Lower leg skin (tissue), 4 donors: ENCODE measurements around the gene FBXL14. TPM values are rescaled to one million over a fixed set of nuclear protein-coding genes. Genes with fewer than 3 reads are reported as not detected.

ENCODE experiments used
- DNase-seq, 2 donors: peaks; one replicate each; pipeline ENCODE4 v3.0.0-alpha.2; 2019; ENCODE audit warnings: low spot score in 2 of 2
- H3K4me3 ChIP-seq: fragments of 200-600 bp; sonication (generic); 2 replicates; pipeline ENCODE4 v1.5.1; 2017; ENCODE audit warnings: mild to moderate bottlenecking, low read depth; ENCODE audit not compliant: poor library complexity, severe bottlenecking
- CTCF ChIP-seq, 3 donors: fragments of 450-650 bp; IDR thresholded peaks; one replicate each; pipeline ENCODE4 v1.5.1; 2016; ENCODE audit warnings: antibody characterized with exemption in 3 of 3, mild to moderate bottlenecking in 3 of 3, moderate library complexity in 2 of 3
- POLR2A ChIP-seq, 2 donors: fragments of 450-650 bp; IDR thresholded peaks; one replicate each; pipeline ENCODE4 v1.6.1; 2016 to 2017; ENCODE audit warnings: antibody characterized with exemption in 2 of 2, mild to moderate bottlenecking in 1 of 2, moderate library complexity in 1 of 2
- WGBS, 2 donors: methylation state at CpG; one replicate each; pipeline ENCODE4 v1.1.5; 2018; 5-methylcytosine and 5-hydroxymethylcytosine counted together
- intact Hi-C: fragments of 100-400 bp; cut with DNase I; formaldehyde crosslinking; loops from one replicate; pipeline ENCODE4 v1.15.0; 2023; ENCODE audit warnings: low total_unique reads
- total RNA-seq, 4 donors: library from RNA; depleted of rRNA; stranded (reverse); fragments of >200 nt; gene quantifications; one replicate each; pipeline ENCODE4 v1.1.0, GENCODE V29; 2016

The FBXL14 gene
- total RNA-seq, 4 donors from 2014 or later, result 9.3 to 12.8 (median 10.9) TPM

GRCh38 chr12:1616233-1617066 is 22.1 kb upstream of the FBXL14 start:
- DNase-seq, result no peak

GRCh38 chr12:1614360-1614759 is 20.0 kb upstream of the FBXL14 start:
- no peak for TF ChIP-seq CTCF (IDR thresholded peaks at IDR 0.05)
- DNase-seq, result no peak
- no peak overlapping the region for H3K4me3 ChIP-seq
- WGBS, 2 donors, result 92 to 97% methylated on average over 6 of the region's 6 CpGs
- intact Hi-C loops, result no loop called here

More at GRCh38 chr12:1616233-1617066, 22.1 kb upstream of the FBXL14 start:
- 56 to 59% methylated on average over 16 of the region's 16 CpGs for WGBS, 2 donors
- intact Hi-C loops, result no loop called here
- no peak for TF ChIP-seq CTCF (IDR thresholded peaks at IDR 0.05)
- TF ChIP-seq POLR2A (IDR thresholded peaks at IDR 0.05), result no peak
- H3K4me3 ChIP-seq, result no peak overlapping the region

- WGBS, 2 donors, result 96 to 98% methylated on average over 4 of the region's 4 CpGs
- no peak overlapping the region for H3K4me3 ChIP-seq
- intact Hi-C loops, result no loop called here
- no peak for DNase-seq
- TF ChIP-seq POLR2A (IDR thresholded peaks at IDR 0.05) (no peak), CTCF (IDR thresholded peaks at IDR 0.05) (no peak)
Measured at GRCh38 chr12:1613860-1614259, 19.5 kb upstream of the FBXL14 start.

- no peak overlapping the region for H3K4me3 ChIP-seq
- TF ChIP-seq POLR2A (IDR thresholded peaks at IDR 0.05) (no peak), CTCF (IDR thresholded peaks at IDR 0.05) (no peak)
- intact Hi-C loops, result no loop called here
- DNase-seq, result no peak
- 66 to 68% methylated on average over 13 of the region's 13 CpGs for WGBS, 2 donors
Measured at GRCh38 chr12:1611803-1612572, 17.6 kb upstream of the FBXL14 start.

GRCh38 chr12:1610072-1610643 is 15.8 kb upstream of the FBXL14 start:
- DNase-seq, result no peak
- intact Hi-C loops, result no loop called here
- 94 to 97% methylated on average over 7 of the region's 7 CpGs for WGBS, 2 donors
- TF ChIP-seq POLR2A (IDR thresholded peaks at IDR 0.05), result no peak
- no peak for TF ChIP-seq CTCF (IDR thresholded peaks at IDR 0.05)
- H3K4me3 ChIP-seq, result no peak overlapping the region
